ENCODE measurements around the gene EMP2. TPM values are rescaled to one million over a fixed set of nuclear protein-coding genes. Genes with fewer than 3 reads are reported as not detected.
"Not testable (repeated sequence)": the region's sequence is repeated elsewhere in the genome, so short reads cannot be mapped to it uniquely, and the experiment has no call there.

The EMP2 gene
- total RNA-seq, 2 donors from 2014 or later, result 63.4 to 65.2 TPM

- intact Hi-C loops (cut with DNase I), result loop anchor here in 1 of 2 donors (2.0 kb wide), 1 partner anchor 255 kb away; no protein-coding TSS in a partner anchor
- DNase-seq (no peak), ATAC-seq (no peak)
Observed at GRCh38 chr16:10511829-10512228, 68.6 kb downstream of the EMP2 start.

GRCh38 chr16:10510279-10510678 is 70.1 kb downstream of the EMP2 start:
- intact Hi-C loops (cut with DNase I), result loop anchor here in 1 of 2 donors (2.0 kb wide), 1 partner anchor 253 kb away; no protein-coding TSS in a partner anchor
- no peak for ATAC-seq
- DNase-seq, result no peak

- ATAC-seq, result peak; percentile 93 to 94
- intact Hi-C loops (cut with DNase I), result loop anchor here (2.0 to 5.0 kb wide), 3 partner anchors 192 to 253 kb away; no protein-coding TSS in a partner anchor
- peak; percentile 51 for DNase-seq
Observed at GRCh38 chr16:10509534-10510025, 70.8 kb downstream of the EMP2 start.

- ATAC-seq, DNase-seq: not testable (repeated sequence)
- intact Hi-C loops (cut with DNase I), result loop anchor here in 1 of 2 donors (5.0 kb wide), 1 partner anchor 188 kb away; no protein-coding TSS in a partner anchor
Observed at GRCh38 chr16:10505286-10505685, 75.1 kb downstream of the EMP2 start.

GRCh38 chr16:10504404-10504885 is 76.0 kb downstream of the EMP2 start:
- intact Hi-C loops (cut with DNase I), result no loop called here
- DNase-seq (no peak), ATAC-seq (no peak)

- intact Hi-C loops (cut with DNase I), result no loop called here
- ATAC-seq (no peak), DNase-seq (no peak)
Observed at GRCh38 chr16:10502776-10503175, 77.6 kb downstream of the EMP2 start.

- intact Hi-C loops (cut with DNase I), result no loop called here
- DNase-seq, result no peak
- no peak for ATAC-seq
Observed at GRCh38 chr16:10501016-10501607, 79.3 kb downstream of the EMP2 start.

- ATAC-seq, result no peak
- DNase-seq, result no peak
- intact Hi-C loops (cut with DNase I), result no loop called here
Observed at GRCh38 chr16:10500582-10500981, 79.8 kb downstream of the EMP2 start.

- ATAC-seq (no peak), DNase-seq (no peak)
- intact Hi-C loops (cut with DNase I), result no loop called here
Observed at GRCh38 chr16:10497132-10498101, 83.0 kb downstream of the EMP2 start.

- DNase-seq (no peak), ATAC-seq (no peak)
- intact Hi-C loops (cut with DNase I), result no loop called here
Observed at GRCh38 chr16:10495031-10495345, 85.4 kb downstream of the EMP2 start.

GRCh38 chr16:10494343-10495030 is 85.9 kb downstream of the EMP2 start:
- intact Hi-C loops (cut with DNase I), result no loop called here
- DNase-seq (no peak), ATAC-seq (no peak)

GRCh38 chr16:10493276-10493675 is 87.1 kb downstream of the EMP2 start:
- DNase-seq, result no peak
- no peak for ATAC-seq
- intact Hi-C loops (cut with DNase I), result no loop called here

- ATAC-seq (no peak), DNase-seq (no peak)
- intact Hi-C loops (cut with DNase I), result no loop called here
Observed at GRCh38 chr16:10490141-10490540, 90.3 kb downstream of the EMP2 start.

GRCh38 chr16:10485698-10486382 is 94.6 kb downstream of the EMP2 start:
- DNase-seq (no peak), ATAC-seq (no peak)
- intact Hi-C loops (cut with DNase I), result no loop called here

- ATAC-seq, result no peak
- intact Hi-C loops (cut with DNase I), result no loop called here
Observed at GRCh38 chr16:10485159-10485558, 95.2 kb downstream of the EMP2 start.

GRCh38 chr16:10480151-10480550 is 100.2 kb downstream of the EMP2 start:
- no peak for DNase-seq
- intact Hi-C loops (cut with DNase I), result no loop called here
- ATAC-seq, result no peak

More at GRCh38 chr16:10485159-10485558, 95.2 kb downstream of the EMP2 start:
- no peak for DNase-seq
